ENCODE data around the gene CLEC4A.
"Not testable (repeated sequence)": the region's sequence is repeated elsewhere in the genome, so short reads cannot be mapped to it uniquely, and the experiment has no call there.

Gene CLEC4A

GRCh38 chr12:8146442-8146771 is 23.0 kb downstream of the CLEC4A start:
- ATAC-seq (ENCODE audit: low read depth) (no peak), DNase-seq (ENCODE audit: low spot score) (no peak)
- Histone ChIP-seq H3K27ac (ENCODE audit: poor library complexity, severe bottlenecking) (no peak overlapping the region), H3K4me1 (ENCODE audit: insufficient read depth, poor library complexity, severe bottlenecking) (no peaks in the 10 kb centered on the region), H3K36me3 (ENCODE audit: low read depth) (no peaks in the 10 kb centered on the region), H3K4me3 (ENCODE audit: severe bottlenecking) (no peak overlapping the region), H3K27me3 (ENCODE audit: insufficient read depth, poor library complexity, severe bottlenecking) (no peaks in the 10 kb centered on the region), H3K9me3 (ENCODE audit: severe bottlenecking) (no peaks in the 10 kb centered on the region)
- no peak for TF ChIP-seq CTCF (IDR thresholded peaks at IDR 0.05; ENCODE audit: poor library complexity, severe bottlenecking)

- ATAC-seq (ENCODE audit: low read depth), result no peak
- no peaks in the 10 kb centered on the region for H3K27me3 ChIP-seq (ENCODE audit: insufficient read depth, poor library complexity, severe bottlenecking)
- DNase-seq (ENCODE audit: low spot score), result no peak
Measured at GRCh38 chr12:8154526-8154925, 31.1 kb downstream of the CLEC4A start.

GRCh38 chr12:8156416-8156815 is 33.0 kb downstream of the CLEC4A start:
- DNase-seq (ENCODE audit: low spot score) (no peak), ATAC-seq (ENCODE audit: low read depth) (0 out of 3 replicates have a peak, but pooled peaks have one; percentile 25)
- H3K4me3 ChIP-seq (ENCODE audit: severe bottlenecking), result no peak overlapping the region
- no peaks in the 10 kb centered on the region for H3K36me3 ChIP-seq (ENCODE audit: low read depth)
- no peak for TF ChIP-seq CTCF (IDR thresholded peaks at IDR 0.05; ENCODE audit: poor library complexity, severe bottlenecking)
- H3K9me3 ChIP-seq (ENCODE audit: severe bottlenecking), result no peaks in the 10 kb centered on the region
- peak overlapping the region; percentile 76 for H3K27ac ChIP-seq (ENCODE audit: poor library complexity, severe bottlenecking)
- no peaks in the 10 kb centered on the region for H3K27me3 ChIP-seq (ENCODE audit: insufficient read depth, poor library complexity, severe bottlenecking)
- H3K4me1 ChIP-seq (ENCODE audit: insufficient read depth, poor library complexity, severe bottlenecking), result peaks cover 14% of the 10 kb centered on the region

More at GRCh38 chr12:8154526-8154925, 31.1 kb downstream of the CLEC4A start:
- Histone ChIP-seq H3K4me1 (ENCODE audit: insufficient read depth, poor library complexity, severe bottlenecking) (peaks cover 14% of the 10 kb centered on the region), H3K9me3 (ENCODE audit: severe bottlenecking) (no peaks in the 10 kb centered on the region), H3K27ac (ENCODE audit: poor library complexity, severe bottlenecking) (no peak overlapping the region), H3K4me3 (ENCODE audit: severe bottlenecking) (no peak overlapping the region), H3K36me3 (ENCODE audit: low read depth) (no peaks in the 10 kb centered on the region)
- TF ChIP-seq CTCF (IDR thresholded peaks at IDR 0.05; ENCODE audit: poor library complexity, severe bottlenecking), result no peak

GRCh38 chr12:8156845-8157244 is 33.4 kb downstream of the CLEC4A start, which contains the start of gene ZNF705A:
Gene ZNF705A, plus strand, starts transcription at chr12:8157015. Its CDS starts 15,611 bp downstream, at chr12:8172626.
- ATAC-seq (ENCODE audit: low read depth) (peak; percentile 88), DNase-seq (ENCODE audit: low spot score) (no peak)
- Histone ChIP-seq H3K27ac (ENCODE audit: poor library complexity, severe bottlenecking) (peak within 1 kb of the TSS; percentile 76), H3K9me3 (ENCODE audit: severe bottlenecking) (no peaks in the 10 kb centered on the region), H3K36me3 (ENCODE audit: low read depth) (no peaks in the 10 kb centered on the region), H3K27me3 (ENCODE audit: insufficient read depth, poor library complexity, severe bottlenecking) (no peaks in the 10 kb centered on the region), H3K4me3 (ENCODE audit: severe bottlenecking) (no peak within 1 kb of the TSS), H3K4me1 (ENCODE audit: insufficient read depth, poor library complexity, severe bottlenecking) (peaks cover 14% of the 10 kb centered on the region)
- TF ChIP-seq CTCF (IDR thresholded peaks at IDR 0.05; ENCODE audit: poor library complexity, severe bottlenecking), result no peak

- Histone ChIP-seq H3K27me3 (ENCODE audit: insufficient read depth, poor library complexity, severe bottlenecking) (no peaks in the 10 kb centered on the region), H3K27ac (ENCODE audit: poor library complexity, severe bottlenecking) (peak overlapping the region; percentile 76), H3K4me1 (ENCODE audit: insufficient read depth, poor library complexity, severe bottlenecking) (peaks cover 14% of the 10 kb centered on the region), H3K36me3 (ENCODE audit: low read depth) (no peaks in the 10 kb centered on the region), H3K9me3 (ENCODE audit: severe bottlenecking) (no peaks in the 10 kb centered on the region), H3K4me3 (ENCODE audit: severe bottlenecking) (no peak overlapping the region)
- no peak for TF ChIP-seq CTCF (IDR thresholded peaks at IDR 0.05; ENCODE audit: poor library complexity, severe bottlenecking)
- DNase-seq (ENCODE audit: low spot score) (no peak), ATAC-seq (ENCODE audit: low read depth) (no peak)
Measured at GRCh38 chr12:8157484-8158198, 34.2 kb downstream of the CLEC4A start.

GRCh38 chr12:8172911-8173310 is 49.5 kb downstream of the CLEC4A start:
- not testable (repeated sequence) for H3K27me3 ChIP-seq (ENCODE audit: insufficient read depth, poor library complexity, severe bottlenecking); DNase-seq (ENCODE audit: low spot score); H3K9me3 ChIP-seq (ENCODE audit: severe bottlenecking); ATAC-seq (ENCODE audit: low read depth); H3K27ac ChIP-seq (ENCODE audit: poor library complexity, severe bottlenecking); H3K36me3 ChIP-seq (ENCODE audit: low read depth); H3K4me3 ChIP-seq (ENCODE audit: severe bottlenecking); H3K4me1 ChIP-seq (ENCODE audit: insufficient read depth, poor library complexity, severe bottlenecking)
